ENCODE measurements around the gene DNAJC10.
"Not testable (repeated sequence)": the region's sequence is repeated elsewhere in the genome, so short reads cannot be mapped to it uniquely, and the experiment has no call there.

Gene DNAJC10

GRCh38 chr2:182779323-182779722 lies 63.3 kb downstream of the DNAJC10 start:
- DNase-seq (ENCODE audit: extremely low spot score, insufficient read length, low read depth): no peak
- no peak for FAIRE-seq

GRCh38 chr2:182781099-182781498 lies 65.0 kb downstream of the DNAJC10 start:
- not testable (repeated sequence) for FAIRE-seq; DNase-seq (ENCODE audit: extremely low spot score, insufficient read length, low read depth)

- not testable (repeated sequence) for FAIRE-seq; DNase-seq (ENCODE audit: extremely low spot score, insufficient read length, low read depth)
Measured at GRCh38 chr2:182782686-182783085, 66.6 kb downstream of the DNAJC10 start.

GRCh38 chr2:182784058-182784706 lies 68.1 kb downstream of the DNAJC10 start:
- DNase-seq (ENCODE audit: extremely low spot score, insufficient read length, low read depth): no peak
- FAIRE-seq: no peak

- FAIRE-seq: peak; percentile 41
- no peak for DNase-seq (ENCODE audit: extremely low spot score, insufficient read length, low read depth)
Measured at GRCh38 chr2:182784777-182785176, 68.7 kb downstream of the DNAJC10 start.

- DNase-seq (ENCODE audit: extremely low spot score, insufficient read length, low read depth): no peak
- no peak for FAIRE-seq
Measured at GRCh38 chr2:182792441-182792840, 76.4 kb downstream of the DNAJC10 start.

GRCh38 chr2:182798736-182799135 lies 82.7 kb downstream of the DNAJC10 start:
- no peak for DNase-seq (ENCODE audit: extremely low spot score, insufficient read length, low read depth)
- no peak for FAIRE-seq

GRCh38 chr2:182804128-182804527 lies 88.1 kb downstream of the DNAJC10 start:
- no peak for FAIRE-seq

GRCh38 chr2:182807319-182807718 lies 91.3 kb downstream of the DNAJC10 start:
- no peak for FAIRE-seq
- no peak for DNase-seq (ENCODE audit: extremely low spot score, insufficient read length, low read depth)

More at GRCh38 chr2:182804128-182804527, 88.1 kb downstream of the DNAJC10 start:
- DNase-seq (ENCODE audit: extremely low spot score, insufficient read length, low read depth): no peak

GRCh38 chr2:182810087-182810486 lies 94.0 kb downstream of the DNAJC10 start:
- no peak for DNase-seq (ENCODE audit: extremely low spot score, insufficient read length, low read depth)
- FAIRE-seq: no peak

GRCh38 chr2:182814380-182814779 lies 98.3 kb downstream of the DNAJC10 start:
- FAIRE-seq: no peak
- no peak for DNase-seq (ENCODE audit: extremely low spot score, insufficient read length, low read depth)

- FAIRE-seq: no peak
- DNase-seq (ENCODE audit: extremely low spot score, insufficient read length, low read depth): no peak
Measured at GRCh38 chr2:182814804-182815203, 98.7 kb downstream of the DNAJC10 start.

- DNase-seq (ENCODE audit: extremely low spot score, insufficient read length, low read depth): no peak
- FAIRE-seq: no peak
Measured at GRCh38 chr2:182816866-182817265, 100.8 kb downstream of the DNAJC10 start.

GRCh38 chr2:182817558-182817957 lies 101.5 kb downstream of the DNAJC10 start:
- DNase-seq (ENCODE audit: extremely low spot score, insufficient read length, low read depth) (no peak), FAIRE-seq (no peak)

- DNase-seq (ENCODE audit: extremely low spot score, insufficient read length, low read depth): no peak
- no peak for FAIRE-seq
Measured at GRCh38 chr2:182818501-182818900, 102.4 kb downstream of the DNAJC10 start.

GRCh38 chr2:182818925-182819324 lies 102.9 kb downstream of the DNAJC10 start:
- no peak for DNase-seq (ENCODE audit: extremely low spot score, insufficient read length, low read depth)
- no peak for FAIRE-seq

- DNase-seq (ENCODE audit: extremely low spot score, insufficient read length, low read depth): no peak
- no peak for FAIRE-seq
Measured at GRCh38 chr2:182819412-182819811, 103.4 kb downstream of the DNAJC10 start.

- no peak for FAIRE-seq
- no peak for DNase-seq (ENCODE audit: extremely low spot score, insufficient read length, low read depth)
Measured at GRCh38 chr2:182821182-182821581, 105.1 kb downstream of the DNAJC10 start.

- DNase-seq (ENCODE audit: extremely low spot score, insufficient read length, low read depth) (no peak), FAIRE-seq (no peak)
Measured at GRCh38 chr2:182822733-182823132, 106.7 kb downstream of the DNAJC10 start.

- no peak for FAIRE-seq
Measured at GRCh38 chr2:182824056-182824766, 108.2 kb downstream of the DNAJC10 start.

GRCh38 chr2:182824767-182825158 lies 108.7 kb downstream of the DNAJC10 start:
- FAIRE-seq (no peak), DNase-seq (ENCODE audit: extremely low spot score, insufficient read length, low read depth) (no peak)

More at GRCh38 chr2:182824056-182824766, 108.2 kb downstream of the DNAJC10 start:
- DNase-seq (ENCODE audit: extremely low spot score, insufficient read length, low read depth): no peak

- FAIRE-seq: no peak
- DNase-seq (ENCODE audit: extremely low spot score, insufficient read length, low read depth): no peak
Measured at GRCh38 chr2:182826064-182826463, 110.0 kb downstream of the DNAJC10 start.
